ENCODE measurements around the gene TELO2.

TELO2 gene

GRCh38 chr16:1457489-1458245 is 35.5 kb upstream of the TELO2 start:
- Histone ChIP-seq H3K36me3 (ENCODE audit: control insufficient read depth, insufficient read depth, low read length) (peaks cover 7% of the 10 kb centered on the region), H3K4me3 (ENCODE audit: insufficient read depth, low read depth, low read length) (no peak overlapping the region), H3K27me3 (ENCODE audit: control insufficient read depth, insufficient read depth, low read length, poor library complexity, severe bottlenecking) (no peaks in the 10 kb centered on the region), H3K27ac (ENCODE audit: insufficient read depth, low read depth, low read length, poor library complexity, severe bottlenecking) (no peak overlapping the region), H3K9me3 (ENCODE audit: control insufficient read depth, low read length) (no peaks in the 10 kb centered on the region), H3K4me1 (ENCODE audit: control insufficient read depth, insufficient read depth, low read length) (no peaks in the 10 kb centered on the region)
- 95 to 96% methylated on average over 42 of the region's 42 CpGs for WGBS, 2 experiments

- H3K27ac ChIP-seq (ENCODE audit: insufficient read depth, low read depth, low read length, poor library complexity, severe bottlenecking), result no peak overlapping the region
- peaks cover 7% of the 10 kb centered on the region for H3K36me3 ChIP-seq (ENCODE audit: control insufficient read depth, insufficient read depth, low read length)
- H3K4me3 ChIP-seq (ENCODE audit: insufficient read depth, low read depth, low read length), result no peak overlapping the region
- no peaks in the 10 kb centered on the region for H3K27me3 ChIP-seq (ENCODE audit: control insufficient read depth, insufficient read depth, low read length, poor library complexity, severe bottlenecking)
- H3K4me1 ChIP-seq (ENCODE audit: control insufficient read depth, insufficient read depth, low read length), result no peaks in the 10 kb centered on the region
- 94 to 96% methylated on average over 26 of the region's 26 CpGs for WGBS, 2 experiments
- H3K9me3 ChIP-seq (ENCODE audit: control insufficient read depth, low read length), result no peaks in the 10 kb centered on the region
Observed at GRCh38 chr16:1458336-1458976, 34.7 kb upstream of the TELO2 start.

GRCh38 chr16:1458977-1459341 is 34.2 kb upstream of the TELO2 start:
- no peak overlapping the region for H3K27ac ChIP-seq (ENCODE audit: insufficient read depth, low read depth, low read length, poor library complexity, severe bottlenecking)
- H3K4me1 ChIP-seq (ENCODE audit: control insufficient read depth, insufficient read depth, low read length), result no peaks in the 10 kb centered on the region
- H3K27me3 ChIP-seq (ENCODE audit: control insufficient read depth, insufficient read depth, low read length, poor library complexity, severe bottlenecking), result no peaks in the 10 kb centered on the region
- no peak overlapping the region for H3K4me3 ChIP-seq (ENCODE audit: insufficient read depth, low read depth, low read length)
- peaks cover 7% of the 10 kb centered on the region for H3K36me3 ChIP-seq (ENCODE audit: control insufficient read depth, insufficient read depth, low read length)
- no peaks in the 10 kb centered on the region for H3K9me3 ChIP-seq (ENCODE audit: control insufficient read depth, low read length)
- 91% methylated on average over 14 of the region's 14 CpGs for WGBS, 2 experiments

- H3K4me1 ChIP-seq (ENCODE audit: control insufficient read depth, insufficient read depth, low read length), result no peaks in the 10 kb centered on the region
- whole genome bisulfite sequencing, 2 experiments, result 93 to 96% methylated on average over 10 of the region's 10 CpGs
Observed at GRCh38 chr16:1459967-1460366, 33.2 kb upstream of the TELO2 start.

GRCh38 chr16:1460602-1461138 is 32.5 kb upstream of the TELO2 start:
- Histone ChIP-seq H3K4me3 (ENCODE audit: insufficient read depth, low read depth, low read length) (no peak overlapping the region), H3K4me1 (ENCODE audit: control insufficient read depth, insufficient read depth, low read length) (no peaks in the 10 kb centered on the region), H3K36me3 (ENCODE audit: control insufficient read depth, insufficient read depth, low read length) (peaks cover under 1% of the 10 kb centered on the region), H3K27me3 (ENCODE audit: control insufficient read depth, insufficient read depth, low read length, poor library complexity, severe bottlenecking) (no peaks in the 10 kb centered on the region), H3K9me3 (ENCODE audit: control insufficient read depth, low read length) (no peaks in the 10 kb centered on the region), H3K27ac (ENCODE audit: insufficient read depth, low read depth, low read length, poor library complexity, severe bottlenecking) (no peak overlapping the region)
- 94% methylated on average over 30 of the region's 30 CpGs for WGBS, 2 experiments

More at GRCh38 chr16:1459967-1460366, 33.2 kb upstream of the TELO2 start:
- Histone ChIP-seq H3K36me3 (ENCODE audit: control insufficient read depth, insufficient read depth, low read length) (peaks cover 4% of the 10 kb centered on the region), H3K4me3 (ENCODE audit: insufficient read depth, low read depth, low read length) (no peak overlapping the region), H3K27ac (ENCODE audit: insufficient read depth, low read depth, low read length, poor library complexity, severe bottlenecking) (no peak overlapping the region), H3K27me3 (ENCODE audit: control insufficient read depth, insufficient read depth, low read length, poor library complexity, severe bottlenecking) (no peaks in the 10 kb centered on the region), H3K9me3 (ENCODE audit: control insufficient read depth, low read length) (no peaks in the 10 kb centered on the region)

- H3K9me3 ChIP-seq (ENCODE audit: control insufficient read depth, low read length), result no peaks in the 10 kb centered on the region
- no peak overlapping the region for H3K4me3 ChIP-seq (ENCODE audit: insufficient read depth, low read depth, low read length)
- H3K36me3 ChIP-seq (ENCODE audit: control insufficient read depth, insufficient read depth, low read length), result no peaks in the 10 kb centered on the region
- no peaks in the 10 kb centered on the region for H3K27me3 ChIP-seq (ENCODE audit: control insufficient read depth, insufficient read depth, low read length, poor library complexity, severe bottlenecking)
- H3K27ac ChIP-seq (ENCODE audit: insufficient read depth, low read depth, low read length, poor library complexity, severe bottlenecking), result no peak overlapping the region
- WGBS, 2 experiments, result 91 to 92% methylated on average over 24 of the region's 24 CpGs
- no peaks in the 10 kb centered on the region for H3K4me1 ChIP-seq (ENCODE audit: control insufficient read depth, insufficient read depth, low read length)
Observed at GRCh38 chr16:1461146-1461545, 32.0 kb upstream of the TELO2 start.

GRCh38 chr16:1464196-1464893 is 28.8 kb upstream of the TELO2 start:
- H3K4me1 ChIP-seq (ENCODE audit: control insufficient read depth, insufficient read depth, low read length), result no peaks in the 10 kb centered on the region
- 93 to 95% methylated on average over 41 of the region's 41 CpGs for WGBS, 2 experiments
- no peaks in the 10 kb centered on the region for H3K27me3 ChIP-seq (ENCODE audit: control insufficient read depth, insufficient read depth, low read length, poor library complexity, severe bottlenecking)
- H3K36me3 ChIP-seq (ENCODE audit: control insufficient read depth, insufficient read depth, low read length), result no peaks in the 10 kb centered on the region
- no peak overlapping the region for H3K27ac ChIP-seq (ENCODE audit: insufficient read depth, low read depth, low read length, poor library complexity, severe bottlenecking)
- no peak overlapping the region for H3K4me3 ChIP-seq (ENCODE audit: insufficient read depth, low read depth, low read length)
- H3K9me3 ChIP-seq (ENCODE audit: control insufficient read depth, low read length), result no peaks in the 10 kb centered on the region

GRCh38 chr16:1464894-1465566 is 28.1 kb upstream of the TELO2 start:
- H3K27me3 ChIP-seq (ENCODE audit: control insufficient read depth, insufficient read depth, low read length, poor library complexity, severe bottlenecking), result no peaks in the 10 kb centered on the region
- no peak overlapping the region for H3K4me3 ChIP-seq (ENCODE audit: insufficient read depth, low read depth, low read length)
- H3K4me1 ChIP-seq (ENCODE audit: control insufficient read depth, insufficient read depth, low read length), result no peaks in the 10 kb centered on the region
- no peaks in the 10 kb centered on the region for H3K36me3 ChIP-seq (ENCODE audit: control insufficient read depth, insufficient read depth, low read length)
- WGBS, 2 experiments, result 92 to 93% methylated on average over 33 of the region's 33 CpGs
- no peak overlapping the region for H3K27ac ChIP-seq (ENCODE audit: insufficient read depth, low read depth, low read length, poor library complexity, severe bottlenecking)
- H3K9me3 ChIP-seq (ENCODE audit: control insufficient read depth, low read length), result no peaks in the 10 kb centered on the region

GRCh38 chr16:1465567-1465915 is 27.6 kb upstream of the TELO2 start:
- Histone ChIP-seq H3K4me1 (ENCODE audit: control insufficient read depth, insufficient read depth, low read length) (no peaks in the 10 kb centered on the region), H3K36me3 (ENCODE audit: control insufficient read depth, insufficient read depth, low read length) (no peaks in the 10 kb centered on the region), H3K27me3 (ENCODE audit: control insufficient read depth, insufficient read depth, low read length, poor library complexity, severe bottlenecking) (no peaks in the 10 kb centered on the region), H3K27ac (ENCODE audit: insufficient read depth, low read depth, low read length, poor library complexity, severe bottlenecking) (no peak overlapping the region), H3K9me3 (ENCODE audit: control insufficient read depth, low read length) (no peaks in the 10 kb centered on the region), H3K4me3 (ENCODE audit: insufficient read depth, low read depth, low read length) (no peak overlapping the region)
- 93 to 95% methylated on average over 13 of the region's 13 CpGs for WGBS, 2 experiments

GRCh38 chr16:1466054-1466453 is 27.1 kb upstream of the TELO2 start:
- H3K4me3 ChIP-seq (ENCODE audit: insufficient read depth, low read depth, low read length), result no peak overlapping the region
- no peaks in the 10 kb centered on the region for H3K27me3 ChIP-seq (ENCODE audit: control insufficient read depth, insufficient read depth, low read length, poor library complexity, severe bottlenecking)
- no peaks in the 10 kb centered on the region for H3K36me3 ChIP-seq (ENCODE audit: control insufficient read depth, insufficient read depth, low read length)
- H3K4me1 ChIP-seq (ENCODE audit: control insufficient read depth, insufficient read depth, low read length), result no peaks in the 10 kb centered on the region
- no peak overlapping the region for H3K27ac ChIP-seq (ENCODE audit: insufficient read depth, low read depth, low read length, poor library complexity, severe bottlenecking)
- WGBS, 2 experiments, result 93 to 94% methylated on average over 24 of the region's 24 CpGs
- H3K9me3 ChIP-seq (ENCODE audit: control insufficient read depth, low read length), result no peaks in the 10 kb centered on the region
